Dedifferentiated amniotic fluid mesenchymal stem cell (primary cell): Measurements from ENCODE around the gene MYO3B.

Source experiments
- DNase-seq: peaks from one replicate; pipeline ENCODE4 v3.0.0-alpha.2; 2016; ENCODE audit errors: extremely low spot score

Gene MYO3B

GRCh38 chr2:170163411-170164065 is 14.4 kb upstream of the MYO3B start:
- DNase-seq: no peak

GRCh38 chr2:170165129-170165528 is 12.8 kb upstream of the MYO3B start:
- no peak for DNase-seq

GRCh38 chr2:170166735-170167134 is 11.2 kb upstream of the MYO3B start:
- no peak for DNase-seq

- no peak for DNase-seq
Measured at GRCh38 chr2:170170281-170171040, 7.5 kb upstream of the MYO3B start.

GRCh38 chr2:170176212-170176611 is 1.7 kb upstream of the MYO3B start:
- DNase-seq: no peak

- no peak for DNase-seq
Measured at GRCh38 chr2:170180031-170180566, 2.2 kb downstream of the MYO3B start.

- no peak for DNase-seq
Measured at GRCh38 chr2:170181602-170182001, 3.7 kb downstream of the MYO3B start.

GRCh38 chr2:170185319-170185718 is 7.4 kb downstream of the MYO3B start:
- DNase-seq: no peak

- no peak for DNase-seq
Measured at GRCh38 chr2:170189757-170190156, 11.8 kb downstream of the MYO3B start.

GRCh38 chr2:170190172-170190571 is 12.2 kb downstream of the MYO3B start:
- DNase-seq: no peak

- no peak for DNase-seq
Measured at GRCh38 chr2:170191166-170191866, 13.4 kb downstream of the MYO3B start.

GRCh38 chr2:170196963-170197362 is 19.0 kb downstream of the MYO3B start:
- DNase-seq: no peak

- DNase-seq: no peak
Measured at GRCh38 chr2:170201275-170201674, 23.3 kb downstream of the MYO3B start.

- DNase-seq: no peak
Measured at GRCh38 chr2:170201734-170202393, 23.9 kb downstream of the MYO3B start.

GRCh38 chr2:170202437-170202836 is 24.5 kb downstream of the MYO3B start:
- DNase-seq: no peak

- no peak for DNase-seq
Measured at GRCh38 chr2:170204298-170204951, 26.5 kb downstream of the MYO3B start.

GRCh38 chr2:170206246-170206645 is 28.3 kb downstream of the MYO3B start:
- no peak for DNase-seq

GRCh38 chr2:170206805-170207407 is 29.0 kb downstream of the MYO3B start:
- DNase-seq: no peak

- DNase-seq: no peak
Measured at GRCh38 chr2:170207901-170208300, 30.0 kb downstream of the MYO3B start.

- DNase-seq: no peak
Measured at GRCh38 chr2:170208967-170209366, 31.0 kb downstream of the MYO3B start.
